ENCODE results near the gene MID1.

Gene MID1

GRCh38 chrX:10582215-10582733, 38.1 kb downstream of the MID1 start:
- DNase-seq (ENCODE audit: low read depth), result peak; percentile 55
- H3K4me3 ChIP-seq (ENCODE audit: control insufficient read depth, low read depth, low read length), result no peak overlapping the region
- no peak for TF ChIP-seq CTCF (conservative IDR thresholded peaks at IDR 0.05; ENCODE audit: control insufficient read depth, insufficient read depth, low read depth, low read length)

- no peak for TF ChIP-seq CTCF (conservative IDR thresholded peaks at IDR 0.05; ENCODE audit: control insufficient read depth, insufficient read depth, low read depth, low read length)
- peak overlapping the region; percentile 22 for H3K4me3 ChIP-seq (ENCODE audit: control insufficient read depth, low read depth, low read length)
- DNase-seq (ENCODE audit: low read depth), result peak; percentile 89
These were observed 41.0 kb downstream of the MID1 start for GRCh38 chrX:10579112-10580011.

- TF ChIP-seq CTCF (conservative IDR thresholded peaks at IDR 0.05; ENCODE audit: control insufficient read depth, insufficient read depth, low read depth, low read length), result no peak
- no peak overlapping the region for H3K4me3 ChIP-seq (ENCODE audit: control insufficient read depth, low read depth, low read length)
- DNase-seq (ENCODE audit: low read depth), result no peak
These were observed 41.9 kb downstream of the MID1 start for GRCh38 chrX:10578527-10578926.

GRCh38 chrX:10577853-10578252, 42.5 kb downstream of the MID1 start:
- peak; percentile 10 for DNase-seq (ENCODE audit: low read depth)
- no peak overlapping the region for H3K4me3 ChIP-seq (ENCODE audit: control insufficient read depth, low read depth, low read length)
- no peak for TF ChIP-seq CTCF (conservative IDR thresholded peaks at IDR 0.05; ENCODE audit: control insufficient read depth, insufficient read depth, low read depth, low read length)

- TF ChIP-seq CTCF (conservative IDR thresholded peaks at IDR 0.05; ENCODE audit: control insufficient read depth, insufficient read depth, low read depth, low read length), result no peak
- no peak overlapping the region for H3K4me3 ChIP-seq (ENCODE audit: control insufficient read depth, low read depth, low read length)
- DNase-seq (ENCODE audit: low read depth), result no peak
These were observed 43.5 kb downstream of the MID1 start for GRCh38 chrX:10576777-10577447.

GRCh38 chrX:10576186-10576585, 44.2 kb downstream of the MID1 start:
- DNase-seq (ENCODE audit: low read depth), result no peak
- TF ChIP-seq CTCF (conservative IDR thresholded peaks at IDR 0.05; ENCODE audit: control insufficient read depth, insufficient read depth, low read depth, low read length), result no peak
- H3K4me3 ChIP-seq (ENCODE audit: control insufficient read depth, low read depth, low read length), result no peak overlapping the region

All from fibroblast of mammary gland (primary cell).